ENCODE results near the gene TSPAN9. TPM values are rescaled to one million over a fixed set of nuclear protein-coding genes. Genes with fewer than 3 reads are reported as not detected.
A peak's percentile ranks its signal among the peaks of the same experiment; 100 is the strongest.

Gene TSPAN9
- total and polyA plus RNA-seq, 11 donors = 70.0 to 387 (median 151) TPM

GRCh38 chr12:3132636-3133404 lies 55.6 kb downstream of the TSPAN9 start:
- peak overlapping the region; percentile 28 to 89 (median 78) for H3K27ac ChIP-seq
- TF ChIP-seq POLR2A (IDR thresholded peaks at IDR 0.05) (no peak), CTCF (IDR thresholded peaks at IDR 0.05) (peak in 1 of 12 donors; percentile 12)
- intact Hi-C loops (cut with DNase I) = loop anchor here in 6 of 10 donors (2.0 to 10.0 kb wide), 5 partner anchors 54 to 672 kb away; partner anchors contain the start of gene TSPAN9 (in 1 of the 6)
- H3K4me3 ChIP-seq = no peak overlapping the region
- H3K9me3 ChIP-seq = peaks cover 0 to 4% (median 0%) of the 10 kb centered on the region in 12 donors
- H3K4me1 ChIP-seq = peaks cover 20 to 86% (median 65%) of the 10 kb centered on the region in 12 donors
- ATAC-seq (peak; percentile 63 to 69 (median 66)), DNase-seq (peak; percentile 77 to 88 (median 83))
- WGBS, 4 donors = 34 to 45% (median 39%) methylated on average over 17 to 21 of the region's 21 CpGs
- H3K36me3 ChIP-seq = no peaks in the 10 kb centered on the region
- no peaks in the 10 kb centered on the region for H3K27me3 ChIP-seq

GRCh38 chr12:3133405-3133783 lies 56.2 kb downstream of the TSPAN9 start:
- peak overlapping the region; percentile 28 to 89 (median 74) for H3K27ac ChIP-seq
- intact Hi-C loops (cut with DNase I) = loop anchor here in 6 of 10 donors (2.0 to 10.0 kb wide), 5 partner anchors 55 to 671 kb away; partner anchors contain the start of gene TSPAN9 (in 1 of the 6)

GRCh38 chr12:3134126-3134525 lies 56.9 kb downstream of the TSPAN9 start:
- H3K27ac ChIP-seq = peak overlapping the region in 9 of 12 donors; percentile 28 to 89 (median 75)
- ATAC-seq = no peak
- WGBS, 4 donors = 61 to 71% (median 66%) methylated on average over 5 to 6 of the region's 6 CpGs
- H3K9me3 ChIP-seq = no peaks in the 10 kb centered on the region
- peaks cover 20 to 98% (median 75%) of the 10 kb centered on the region in 12 donors for H3K4me1 ChIP-seq
- no peaks in the 10 kb centered on the region for H3K27me3 ChIP-seq
- no peak for DNase-seq
- H3K4me3 ChIP-seq = no peak overlapping the region
- H3K36me3 ChIP-seq = no peaks in the 10 kb centered on the region
- no peak for TF ChIP-seq POLR2A (IDR thresholded peaks at IDR 0.05)
- no peak for TF ChIP-seq CTCF (IDR thresholded peaks at IDR 0.05)
- intact Hi-C loops (cut with DNase I) = loop anchor here in 7 of 10 donors (2.0 to 10.0 kb wide), 6 partner anchors 57 to 671 kb away; partner anchors contain the start of gene TSPAN9 (in 1 of the 7)

More at GRCh38 chr12:3133405-3133783, 56.2 kb downstream of the TSPAN9 start:
- Histone ChIP-seq H3K36me3 (no peaks in the 10 kb centered on the region), H3K4me3 (no peak overlapping the region), H3K4me1 (peaks cover 20 to 91% (median 70%) of the 10 kb centered on the region in 12 donors), H3K9me3 (peaks cover 0 to 4% (median 0%) of the 10 kb centered on the region in 12 donors), H3K27me3 (no peaks in the 10 kb centered on the region)
- ATAC-seq = peak in 1 of 4 donors; percentile 27
- no peak for TF ChIP-seq POLR2A (IDR thresholded peaks at IDR 0.05)
- TF ChIP-seq CTCF (IDR thresholded peaks at IDR 0.05) = no peak
- peak in 1 of 5 donors; percentile 24 for DNase-seq

- no peaks in the 10 kb centered on the region for H3K36me3 ChIP-seq
- no peak for DNase-seq
- no peak overlapping the region for H3K4me3 ChIP-seq
- no peaks in the 10 kb centered on the region for H3K27me3 ChIP-seq
- no peak for TF ChIP-seq CTCF (IDR thresholded peaks at IDR 0.05)
- TF ChIP-seq POLR2A (IDR thresholded peaks at IDR 0.05) = no peak
- peak overlapping the region in 4 of 12 donors; percentile 73 to 89 (median 84) for H3K27ac ChIP-seq
- ATAC-seq = no peak
- H3K9me3 ChIP-seq = no peaks in the 10 kb centered on the region
- intact Hi-C loops (cut with DNase I) = loop anchor here in 9 of 10 donors (1.0 to 10.0 kb wide), 9 partner anchors 57 to 670 kb away; partner anchors contain the start of gene TSPAN9 (in 1 of the 9)
- peaks cover 18 to 98% (median 75%) of the 10 kb centered on the region in 12 donors for H3K4me1 ChIP-seq
- 86 to 90% (median 87%) methylated on average over 13 of the region's 13 CpGs for WGBS, 4 donors
Measured at GRCh38 chr12:3134526-3135135, 57.5 kb downstream of the TSPAN9 start.

All from heart left ventricle (tissue), 16 donors.